Trophoblast cell (in vitro differentiated cells and primary cell): ENCODE data around the gene PTGER2.

ENCODE experiments used
- DNase-seq, 2 donors: peaks; one replicate each; pipeline ENCODE4 v3.0.0-alpha.2; 2016
- H2AFZ ChIP-seq: 2 replicates; pipeline ENCODE4 v1.6.1; 2013; ENCODE audit warnings: low read length, moderate library complexity, mild to moderate bottlenecking; ENCODE audit not compliant: insufficient read depth, poor library complexity
- H2AK5ac ChIP-seq: 2 replicates; pipeline ENCODE4 v1.6.1; 2013; ENCODE audit warnings: mild to moderate bottlenecking, low read length
- H2BK120ac ChIP-seq: 2 replicates; pipeline ENCODE4 v1.6.1; 2013; ENCODE audit warnings: low read length, mild to moderate bottlenecking, moderate library complexity; ENCODE audit not compliant: insufficient read depth, poor library complexity
- H2BK12ac ChIP-seq: 2 replicates; pipeline ENCODE4 v1.6.1; 2013; ENCODE audit warnings: mild to moderate bottlenecking, low read length, moderate library complexity
- H2BK5ac ChIP-seq: 2 replicates; pipeline ENCODE4 v1.6.1; 2013; ENCODE audit warnings: low read length, low read depth, moderate library complexity, mild to moderate bottlenecking; ENCODE audit not compliant: poor library complexity
- H3K14ac ChIP-seq: 2 replicates; pipeline ENCODE4 v1.6.1; 2013; ENCODE audit warnings: mild to moderate bottlenecking, low read length
- H3K18ac ChIP-seq: 2 replicates; pipeline ENCODE4 v1.6.1; 2013; ENCODE audit warnings: mild to moderate bottlenecking, low read length
- H3K23ac ChIP-seq: 2 replicates; pipeline ENCODE4 v1.6.1; 2013; ENCODE audit warnings: low read length
- H3K27ac ChIP-seq: 2 replicates; pipeline ENCODE4 v1.5.1; 2013; ENCODE audit warnings: low read depth, mild to moderate bottlenecking, inconsistent platforms, low read length, moderate library complexity
- H3K27me3 ChIP-seq: 2 replicates; pipeline ENCODE4 v1.6.1; 2013; ENCODE audit warnings: inconsistent platforms, mild to moderate bottlenecking, low read length, moderate library complexity; ENCODE audit not compliant: insufficient read depth
- H3K36me3 ChIP-seq, 2 experiments: 1 replicate in 1 of 2; 2 replicates in 1 of 2; pipeline ENCODE4 v1.6.1; 2013; ENCODE audit warnings: low read length in 2 of 2, mild to moderate bottlenecking in 2 of 2, moderate library complexity in 1 of 2; ENCODE audit not compliant: insufficient read depth in 2 of 2, control insufficient read depth in 1 of 2
- H3K4ac ChIP-seq: 2 replicates; pipeline ENCODE4 v1.6.1; 2013; ENCODE audit warnings: low read depth, mild to moderate bottlenecking, low read length, moderate library complexity
- H3K4me1 ChIP-seq, 2 experiments: 1 replicate in 1 of 2; 2 replicates in 1 of 2; pipeline ENCODE4 v1.6.1; 2013; ENCODE audit warnings: low read length in 2 of 2, mild to moderate bottlenecking in 2 of 2, moderate library complexity in 1 of 2; ENCODE audit not compliant: insufficient read depth in 2 of 2, control insufficient read depth in 1 of 2
- H3K4me2 ChIP-seq: 2 replicates; pipeline ENCODE4 v1.6.1; 2013; ENCODE audit warnings: inconsistent platforms, mild to moderate bottlenecking, low read length, moderate library complexity
- H3K4me3 ChIP-seq: 2 replicates; pipeline ENCODE4 v1.5.1; 2013; ENCODE audit warnings: mild to moderate bottlenecking, low read depth, low read length, inconsistent platforms
- H3K79me1 ChIP-seq: one replicate; pipeline ENCODE4 v1.6.1; 2013; ENCODE audit warnings: low read length
- H3K79me2 ChIP-seq: 2 replicates; pipeline ENCODE4 v1.6.1; 2013; ENCODE audit warnings: low read length, mild to moderate bottlenecking; ENCODE audit not compliant: control insufficient read depth, insufficient read depth, poor library complexity
- H3K9ac ChIP-seq: 2 replicates; pipeline ENCODE4 v1.6.1; 2013; ENCODE audit warnings: mild to moderate bottlenecking, low read length
- H3K9me3 ChIP-seq: 2 replicates; pipeline ENCODE4 v1.6.1; 2013; ENCODE audit warnings: low read depth, mild to moderate bottlenecking, control low read depth, inconsistent platforms, low read length; ENCODE audit not compliant: insufficient read depth
- H4K12ac ChIP-seq: 2 replicates; pipeline ENCODE4 v1.6.1; 2013; ENCODE audit warnings: low read depth, mild to moderate bottlenecking, low read length, moderate library complexity
- H4K8ac ChIP-seq: 2 replicates; pipeline ENCODE4 v1.6.1; 2013; ENCODE audit warnings: low read depth, mild to moderate bottlenecking, low read length, moderate library complexity
- H4K91ac ChIP-seq: one replicate; pipeline ENCODE4 v1.6.1; 2013; ENCODE audit warnings: low read depth, mild to moderate bottlenecking, low read length, moderate library complexity
- WGBS: extraction: QIAGEN DNeasy Blood & Tissue Kit; methylation state at CpG from one replicate; pipeline ENCODE4 v1.1.7; 2013; ENCODE audit warnings: missing lambda C conversion rate; ENCODE audit not compliant: insufficient read length, insufficient coverage; ENCODE audit errors: extremely low coverage; 5-methylcytosine and 5-hydroxymethylcytosine counted together

The PTGER2 gene

DNA sequence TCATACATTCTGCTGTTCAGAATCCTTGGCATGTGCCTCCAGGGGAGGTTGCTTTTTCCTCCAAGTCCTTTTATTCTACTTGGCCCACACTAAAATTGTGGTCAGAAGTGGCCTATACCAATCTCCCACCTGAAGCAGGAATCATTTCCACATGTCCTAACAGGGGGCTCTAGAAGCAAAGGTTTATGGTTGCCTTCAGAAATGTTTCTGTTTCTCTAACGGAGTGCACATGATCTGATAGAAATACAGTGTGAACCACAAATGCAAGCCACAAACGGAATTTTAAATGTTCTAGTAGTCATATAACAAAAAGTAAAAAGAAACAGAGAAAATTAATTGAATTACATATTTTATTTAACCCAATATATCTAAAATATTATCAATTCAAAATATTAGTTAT, 4.0 kb downstream of the PTGER2 start:
- Histone ChIP-seq H3K27me3 (peaks cover 37% of the 10 kb centered on the region), H4K91ac (no peak overlapping the region), H3K18ac (no peak overlapping the region), H4K12ac (no peak overlapping the region), H3K9ac (no peak overlapping the region), H3K4me1 (peaks cover 12 to 15% of the 10 kb centered on the region in 2 experiments), H2BK120ac (no peak overlapping the region), H3K27ac (no peak overlapping the region), H3K4me2 (no peak overlapping the region), H3K79me2 (no peaks in the 10 kb centered on the region), H3K9me3 (no peaks in the 10 kb centered on the region), H2BK5ac (no peak overlapping the region), H2AFZ (no peak overlapping the region), H3K79me1 (no peaks in the 10 kb centered on the region), H3K4ac (no peak overlapping the region), H3K14ac (no peak overlapping the region), H3K4me3 (no peak overlapping the region), H3K36me3 (no peaks in the 10 kb centered on the region), H3K23ac (no peak overlapping the region), H4K8ac (no peak overlapping the region), H2AK5ac (no peak overlapping the region), H2BK12ac (no peak overlapping the region)
- WGBS: no CpG with 5 or more reads among the region's 2 CpGs
- DNase-seq: no peak

DNA sequence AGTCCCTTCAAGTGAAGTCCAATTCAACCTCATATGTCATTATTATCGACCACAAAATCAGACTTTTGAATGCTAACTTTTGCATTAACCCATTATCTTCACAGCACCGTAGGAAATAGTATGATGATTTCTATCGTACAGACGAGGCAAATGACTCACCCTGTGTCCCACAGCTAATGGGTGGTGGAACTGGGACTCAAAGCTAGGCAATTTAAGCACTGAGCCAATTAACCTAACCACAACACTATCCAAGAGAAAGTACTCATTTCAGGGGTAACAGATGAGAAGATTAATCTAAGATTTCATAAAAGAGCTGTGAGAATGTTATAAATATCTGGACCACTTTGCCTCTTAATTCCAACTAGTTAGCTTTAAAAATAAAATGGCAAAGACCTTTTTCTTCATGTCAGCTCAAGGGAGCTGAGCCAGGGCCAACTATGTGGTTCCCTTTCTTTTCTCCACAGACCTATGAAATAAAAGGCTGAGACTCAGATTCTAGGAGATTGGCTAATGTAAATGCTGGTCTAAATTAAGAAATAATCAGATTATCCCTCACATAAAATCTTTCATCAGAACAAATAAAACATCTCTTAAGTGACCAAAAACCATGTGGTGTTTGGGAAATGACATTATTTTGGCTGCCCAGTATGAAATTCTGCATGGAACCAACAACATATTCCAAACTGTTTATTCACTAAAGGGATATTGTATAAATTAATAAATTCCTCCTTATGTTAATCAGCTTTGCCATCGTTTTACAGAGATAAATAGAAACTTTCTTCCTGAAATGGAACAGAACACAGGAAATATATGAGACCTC, 4.9 kb downstream of the PTGER2 start:
- no peak overlapping the region for H3K23ac ChIP-seq
- no peak overlapping the region for H2AK5ac ChIP-seq
- H2BK12ac ChIP-seq: no peak overlapping the region
- H3K9me3 ChIP-seq: no peaks in the 10 kb centered on the region
- H2BK120ac ChIP-seq: no peak overlapping the region
- no peak overlapping the region for H2BK5ac ChIP-seq
- peaks cover 8 to 11% of the 10 kb centered on the region in 2 experiments for H3K4me1 ChIP-seq
- H3K79me1 ChIP-seq: no peaks in the 10 kb centered on the region
- no peak overlapping the region for H3K9ac ChIP-seq
- H3K79me2 ChIP-seq: no peaks in the 10 kb centered on the region
- H3K4me3 ChIP-seq: no peak overlapping the region
- no peak overlapping the region for H4K91ac ChIP-seq
- peaks cover 28% of the 10 kb centered on the region for H3K27me3 ChIP-seq
- H3K4ac ChIP-seq: no peak overlapping the region
- no peak overlapping the region for H4K8ac ChIP-seq
- no peak overlapping the region for H3K14ac ChIP-seq
- no peak overlapping the region for H3K4me2 ChIP-seq
- H3K36me3 ChIP-seq: no peaks in the 10 kb centered on the region
- WGBS: no CpG with 5 or more reads among the region's 5 CpGs
- H3K18ac ChIP-seq: no peak overlapping the region
- no peak for DNase-seq
- H4K12ac ChIP-seq: no peak overlapping the region
- H3K27ac ChIP-seq: no peak overlapping the region
- H2AFZ ChIP-seq: no peak overlapping the region

DNA sequence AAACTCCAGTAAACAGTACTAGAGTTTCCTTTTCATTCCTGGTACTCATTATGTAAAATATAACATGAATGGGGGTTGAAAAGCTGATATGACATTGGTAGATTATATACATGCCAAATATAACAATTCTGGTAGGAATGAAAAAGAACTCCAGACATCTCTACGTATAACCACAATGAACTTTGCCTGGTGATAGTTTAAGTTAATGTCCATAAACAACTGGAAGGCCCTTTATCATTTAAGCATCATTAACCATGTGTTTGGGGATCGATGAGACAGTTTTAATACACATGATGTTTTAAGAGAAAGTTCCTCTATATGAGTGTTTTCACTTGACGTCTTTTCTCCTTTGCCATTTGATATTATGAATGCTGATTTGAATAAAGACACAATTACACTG, 5.8 kb downstream of the PTGER2 start:
- Histone ChIP-seq H2BK120ac (no peak overlapping the region), H4K8ac (no peak overlapping the region), H3K9ac (no peak overlapping the region), H3K4ac (no peak overlapping the region), H3K36me3 (no peaks in the 10 kb centered on the region), H4K12ac (no peak overlapping the region), H3K18ac (no peak overlapping the region), H3K27ac (no peak overlapping the region), H2AFZ (no peak overlapping the region), H3K4me2 (no peak overlapping the region), H3K27me3 (peaks cover 20% of the 10 kb centered on the region), H3K4me1 (peaks cover 2 to 3% of the 10 kb centered on the region in 2 experiments), H4K91ac (no peak overlapping the region), H3K79me1 (no peaks in the 10 kb centered on the region), H2BK12ac (no peak overlapping the region), H3K4me3 (no peak overlapping the region), H2BK5ac (no peak overlapping the region), H3K23ac (no peak overlapping the region), H3K9me3 (no peaks in the 10 kb centered on the region), H2AK5ac (no peak overlapping the region), H3K14ac (no peak overlapping the region), H3K79me2 (no peaks in the 10 kb centered on the region)
- no peak for DNase-seq
- WGBS: no CpG with 5 or more reads among the region's 3 CpGs

DNA sequence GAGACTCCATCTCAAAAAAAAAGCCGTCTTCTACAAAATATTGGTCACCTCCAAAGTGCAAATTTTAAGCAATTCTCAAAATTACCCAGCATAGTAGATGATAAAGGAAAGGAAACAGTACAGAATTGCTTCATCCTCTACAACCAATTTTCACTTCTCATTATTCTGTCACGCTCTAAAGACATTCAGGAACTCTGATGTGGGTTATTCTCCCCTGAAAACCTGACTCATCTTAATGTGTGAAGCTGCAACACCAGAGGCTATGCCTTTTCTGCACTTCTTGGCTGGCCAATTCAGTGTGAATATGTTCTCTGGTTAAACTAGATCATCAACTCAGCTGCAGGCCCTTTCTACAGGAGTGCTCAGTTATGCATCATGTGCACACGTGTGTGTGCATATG, 11.0 kb downstream of the PTGER2 start:
- no peaks in the 10 kb centered on the region for H3K79me1 ChIP-seq
- no peak overlapping the region for H3K4me3 ChIP-seq
- H3K27ac ChIP-seq: no peak overlapping the region
- DNase-seq: peak in 1 of 2 donors; percentile 37
- H3K9ac ChIP-seq: no peak overlapping the region
- H2AFZ ChIP-seq: no peak overlapping the region
- H2BK120ac ChIP-seq: no peak overlapping the region
- H2AK5ac ChIP-seq: no peak overlapping the region
- no peaks in the 10 kb centered on the region for H3K9me3 ChIP-seq
- no peaks in the 10 kb centered on the region for H3K27me3 ChIP-seq
- H3K4ac ChIP-seq: no peak overlapping the region
- H3K36me3 ChIP-seq: no peaks in the 10 kb centered on the region
- H3K23ac ChIP-seq: no peak overlapping the region
- H3K79me2 ChIP-seq: no peaks in the 10 kb centered on the region
- H2BK5ac ChIP-seq: no peak overlapping the region
- H3K14ac ChIP-seq: no peak overlapping the region
- H3K18ac ChIP-seq: no peak overlapping the region
- no peak overlapping the region for H2BK12ac ChIP-seq
- no peak overlapping the region for H4K12ac ChIP-seq
- no peak overlapping the region for H3K4me2 ChIP-seq
- no peaks in the 10 kb centered on the region for H3K4me1 ChIP-seq
- no CpG with 5 or more reads among the region's 3 CpGs for WGBS
- no peak overlapping the region for H4K91ac ChIP-seq
- no peak overlapping the region for H4K8ac ChIP-seq
